ENCODE data around the gene FLVCR2. TPM values are rescaled to one million over a fixed set of nuclear protein-coding genes. Genes with fewer than 3 reads are reported as not detected.

The FLVCR2 gene
- total and polyA plus RNA-seq, 2 experiments from 2014 or later: 0.33 TPM; not detected in 1

DNA sequence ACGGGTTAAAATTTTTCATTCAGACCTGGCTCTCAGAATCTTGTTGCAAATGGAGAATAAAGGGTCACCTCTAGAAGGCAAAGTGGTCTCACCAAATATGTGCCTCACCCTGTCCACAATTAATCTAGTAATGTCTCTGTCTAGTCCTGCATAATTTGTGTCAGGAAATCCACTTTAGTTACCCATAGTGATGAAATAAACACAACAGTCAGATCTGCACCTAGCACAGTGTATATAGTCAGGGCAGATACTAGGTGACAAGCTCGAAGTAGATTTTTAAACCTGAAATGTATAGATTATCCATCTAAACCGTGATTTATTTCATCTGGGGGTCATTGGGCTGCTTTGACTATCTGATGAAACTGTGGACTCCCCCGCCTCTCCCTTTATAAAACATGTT lies 15.9 kb upstream of the FLVCR2 start:
- no peak overlapping the region for H3K4me3 ChIP-seq
- H3K27me3 ChIP-seq (replicated peaks; ENCODE audit: insufficient read depth): peaks cover 15% of the 10 kb centered on the region
- no peaks in the 10 kb centered on the region for H3K36me3 ChIP-seq (ENCODE audit: low read depth)
- 0 out of 2 replicates have a peak, but pooled peaks cover 6% of the 10 kb centered on the region for H3K4me1 ChIP-seq (ENCODE audit: insufficient read depth)
- no peak overlapping the region for H3K27ac ChIP-seq
- DNase-seq: no peak
- H3F3A ChIP-seq (ENCODE audit: insufficient read depth): peaks cover 5% of the 10 kb centered on the region; the same call in 1 of the 2 replicates
- in situ Hi-C loops (cut with MboI): no loop called here
- TF ChIP-seq EZH2phosphoT487 (IDR thresholded peaks at IDR 0.05; ENCODE audit: insufficient read depth, low read depth) (no peak), EZH2 (IDR thresholded peaks at IDR 0.05; ENCODE audit: insufficient read depth, poor library complexity, severe bottlenecking) (no peak)
- WGBS, 2 experiments (ENCODE audit: low coverage in 1 of 2, low lambda C conversion rate in 2 of 2, missing lambda C conversion rate in 2 of 2): 43 to 46% methylated on average over 4 of the region's 4 CpGs
- H4K20me1 ChIP-seq (ENCODE audit: insufficient read depth): no peaks in the 10 kb centered on the region
- H2AFZ ChIP-seq: no peak overlapping the region
- no peak overlapping the region for H3K4me2 ChIP-seq (ENCODE audit: unreplicated experiment)
- no peak overlapping the region for H3K9ac ChIP-seq
- no peaks in the 10 kb centered on the region for H3K79me2 ChIP-seq (ENCODE audit: insufficient read depth)
- no peaks in the 10 kb centered on the region for H3K9me3 ChIP-seq (ENCODE audit: low read depth)
- no peaks in the 10 kb centered on the region for H3K9me2 ChIP-seq (ENCODE audit: insufficient read depth)

DNA sequence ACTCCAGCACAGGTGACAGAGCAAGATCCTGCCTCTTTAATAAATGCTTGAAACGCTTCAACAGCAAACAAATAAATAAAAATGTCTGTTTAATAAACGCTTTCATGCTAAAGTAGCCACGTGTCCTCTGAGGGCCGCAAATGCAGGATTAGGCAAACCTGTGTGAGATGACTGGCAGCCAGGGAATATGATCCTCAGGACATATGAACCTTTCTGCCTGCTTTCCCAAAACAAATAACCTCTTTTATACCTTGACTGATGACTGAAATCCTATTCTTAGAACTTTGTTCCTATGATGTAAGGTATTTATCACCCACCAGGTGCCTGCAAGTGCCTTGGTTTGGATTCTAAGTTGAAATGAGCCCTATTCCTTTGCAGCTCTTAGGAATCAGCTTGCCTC lies 14.5 kb upstream of the FLVCR2 start:
- Histone ChIP-seq H3F3A (ENCODE audit: insufficient read depth) (peaks cover 5% of the 10 kb centered on the region; the same call in 1 of the 2 replicates), H3K4me3 (no peak overlapping the region), H3K9ac (no peak overlapping the region), H3K79me2 (ENCODE audit: insufficient read depth) (no peaks in the 10 kb centered on the region), H3K4me1 (ENCODE audit: insufficient read depth) (0 out of 2 replicates have a peak, but pooled peaks cover 6% of the 10 kb centered on the region), H3K9me3 (ENCODE audit: low read depth) (no peaks in the 10 kb centered on the region), H3K27me3 (replicated peaks; ENCODE audit: insufficient read depth) (peaks cover 20% of the 10 kb centered on the region), H3K27ac (no peak overlapping the region), H3K36me3 (ENCODE audit: low read depth) (no peaks in the 10 kb centered on the region), H4K20me1 (ENCODE audit: insufficient read depth) (no peaks in the 10 kb centered on the region), H3K4me2 (ENCODE audit: unreplicated experiment) (no peak overlapping the region), H2AFZ (no peak overlapping the region), H3K9me2 (ENCODE audit: insufficient read depth) (no peaks in the 10 kb centered on the region)
- DNase-seq: no peak
- TF ChIP-seq EZH2phosphoT487 (IDR thresholded peaks at IDR 0.05; ENCODE audit: insufficient read depth, low read depth): no peak
- no peak for TF ChIP-seq EZH2 (IDR thresholded peaks at IDR 0.05; ENCODE audit: insufficient read depth, poor library complexity, severe bottlenecking)
- in situ Hi-C loops (cut with MboI): no loop called here
- 45 to 52% methylated on average over 4 of the region's 4 CpGs for WGBS, 2 experiments (ENCODE audit: low coverage in 1 of 2, low lambda C conversion rate in 2 of 2, missing lambda C conversion rate in 2 of 2)

DNA sequence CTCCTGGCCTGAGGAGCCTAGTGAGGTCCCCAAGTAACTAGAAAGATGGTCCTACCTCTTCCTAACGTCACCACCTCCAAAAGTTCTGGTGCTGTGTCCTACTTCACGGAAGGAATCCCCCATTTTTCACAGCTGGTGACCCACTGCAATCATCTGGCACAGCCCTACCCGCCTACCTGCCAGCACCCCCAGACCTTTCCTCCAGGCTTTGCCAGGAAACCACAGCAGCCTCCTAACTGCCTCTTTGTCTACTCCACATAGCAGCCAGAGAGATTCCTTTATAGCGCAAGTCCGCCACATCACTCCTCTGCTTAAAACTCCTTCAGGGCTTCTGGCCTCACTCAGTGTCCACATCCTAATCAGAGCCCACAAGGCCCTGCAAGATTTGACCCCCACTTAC lies 13.4 kb upstream of the FLVCR2 start:
- no peaks in the 10 kb centered on the region for H4K20me1 ChIP-seq (ENCODE audit: insufficient read depth)
- H3K9me3 ChIP-seq (ENCODE audit: low read depth): no peaks in the 10 kb centered on the region
- no peaks in the 10 kb centered on the region for H3K4me1 ChIP-seq (ENCODE audit: insufficient read depth)
- no peak overlapping the region for H3K4me3 ChIP-seq
- peaks cover 26% of the 10 kb centered on the region for H3K27me3 ChIP-seq (replicated peaks; ENCODE audit: insufficient read depth)
- no peaks in the 10 kb centered on the region for H3K36me3 ChIP-seq (ENCODE audit: low read depth)
- no peak overlapping the region for H2AFZ ChIP-seq
- no peaks in the 10 kb centered on the region for H3F3A ChIP-seq (ENCODE audit: insufficient read depth)
- in situ Hi-C loops (cut with MboI): no loop called here
- no peak for DNase-seq
- TF ChIP-seq EZH2 (IDR thresholded peaks at IDR 0.05; ENCODE audit: insufficient read depth, poor library complexity, severe bottlenecking) (no peak), EZH2phosphoT487 (IDR thresholded peaks at IDR 0.05; ENCODE audit: insufficient read depth, low read depth) (no peak)
- H3K4me2 ChIP-seq (ENCODE audit: unreplicated experiment): no peak overlapping the region
- WGBS, 2 experiments (ENCODE audit: low coverage in 1 of 2, low lambda C conversion rate in 2 of 2, missing lambda C conversion rate in 2 of 2): 78 to 79% methylated on average over 5 of the region's 5 CpGs
- no peaks in the 10 kb centered on the region for H3K9me2 ChIP-seq (ENCODE audit: insufficient read depth)
- H3K9ac ChIP-seq: no peak overlapping the region
- H3K79me2 ChIP-seq (ENCODE audit: insufficient read depth): no peaks in the 10 kb centered on the region
- H3K27ac ChIP-seq: no peak overlapping the region

DNA sequence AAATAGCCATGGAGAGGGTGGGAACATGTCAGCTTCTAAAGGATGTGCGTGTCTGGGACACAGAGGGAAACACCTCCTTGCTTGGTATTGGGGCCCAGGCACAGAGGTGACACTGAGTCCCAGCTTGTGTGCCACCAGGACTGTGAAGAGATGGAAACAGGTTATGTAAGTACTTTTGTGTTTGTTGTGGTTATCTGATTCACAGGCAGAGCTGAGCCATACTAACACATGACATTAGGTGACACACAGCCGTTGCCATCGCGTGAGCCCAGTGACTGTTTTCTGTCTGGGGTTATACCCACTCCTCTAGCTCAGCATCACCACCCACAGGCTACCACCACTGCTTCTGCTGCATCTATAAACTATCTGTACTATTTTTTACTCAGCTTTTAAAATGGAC lies 12.1 kb upstream of the FLVCR2 start:
- in situ Hi-C loops (cut with MboI): no loop called here

DNA sequence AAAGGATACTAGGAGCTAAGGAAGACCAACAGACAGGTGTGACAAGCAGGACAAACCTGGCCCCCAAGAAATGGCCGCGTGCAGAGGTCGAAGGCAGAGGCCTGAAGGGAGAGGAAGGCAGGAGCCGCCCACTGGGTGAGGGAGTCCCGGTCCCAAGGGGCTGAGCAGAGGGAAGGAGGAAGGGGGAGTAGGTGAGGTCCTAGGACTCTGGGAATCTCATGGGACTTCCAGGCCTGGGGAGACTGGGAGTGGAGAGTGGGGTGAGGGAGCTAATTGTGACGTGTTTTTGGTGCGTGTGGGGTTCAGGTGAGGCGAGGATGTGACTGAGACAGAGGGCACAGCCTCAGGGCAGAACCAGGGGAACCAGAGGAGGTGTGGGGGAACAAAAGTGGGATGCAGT lies 11.7 kb upstream of the FLVCR2 start:
- H3K9me3 ChIP-seq (ENCODE audit: low read depth): no peaks in the 10 kb centered on the region
- no peak for TF ChIP-seq EZH2phosphoT487 (IDR thresholded peaks at IDR 0.05; ENCODE audit: insufficient read depth, low read depth)
- TF ChIP-seq EZH2 (IDR thresholded peaks at IDR 0.05; ENCODE audit: insufficient read depth, poor library complexity, severe bottlenecking): no peak
- no peak overlapping the region for H3K4me2 ChIP-seq (ENCODE audit: unreplicated experiment)
- H3K9me2 ChIP-seq (ENCODE audit: insufficient read depth): no peaks in the 10 kb centered on the region
- DNase-seq: no peak
- no peak overlapping the region for H3K9ac ChIP-seq
- in situ Hi-C loops (cut with MboI): no loop called here
- no peaks in the 10 kb centered on the region for H3K36me3 ChIP-seq (ENCODE audit: low read depth)
- H3K4me1 ChIP-seq (ENCODE audit: insufficient read depth): no peaks in the 10 kb centered on the region
- peaks cover 33% of the 10 kb centered on the region for H3K27me3 ChIP-seq (replicated peaks; ENCODE audit: insufficient read depth)
- H3K27ac ChIP-seq: no peak overlapping the region
- H3F3A ChIP-seq (ENCODE audit: insufficient read depth): no peaks in the 10 kb centered on the region
- no peaks in the 10 kb centered on the region for H3K79me2 ChIP-seq (ENCODE audit: insufficient read depth)
- no peak overlapping the region for H3K4me3 ChIP-seq
- H2AFZ ChIP-seq: no peak overlapping the region
- no peaks in the 10 kb centered on the region for H4K20me1 ChIP-seq (ENCODE audit: insufficient read depth)
- WGBS, 2 experiments (ENCODE audit: low coverage in 1 of 2, low lambda C conversion rate in 2 of 2, missing lambda C conversion rate in 2 of 2): 64 to 65% methylated on average over 8 of the region's 8 CpGs

More for the DNA sequence above, 12.1 kb upstream of the FLVCR2 start:
- Histone ChIP-seq H3K4me3 (no peak overlapping the region), H3K9me3 (ENCODE audit: low read depth) (no peaks in the 10 kb centered on the region), H3K4me2 (ENCODE audit: unreplicated experiment) (no peak overlapping the region), H3K79me2 (ENCODE audit: insufficient read depth) (no peaks in the 10 kb centered on the region), H3K4me1 (ENCODE audit: insufficient read depth) (no peaks in the 10 kb centered on the region), H3K9me2 (ENCODE audit: insufficient read depth) (no peaks in the 10 kb centered on the region), H3K27me3 (replicated peaks; ENCODE audit: insufficient read depth) (peaks cover 33% of the 10 kb centered on the region), H3K9ac (no peak overlapping the region), H3F3A (ENCODE audit: insufficient read depth) (no peaks in the 10 kb centered on the region), H3K36me3 (ENCODE audit: low read depth) (no peaks in the 10 kb centered on the region), H2AFZ (no peak overlapping the region), H4K20me1 (ENCODE audit: insufficient read depth) (no peaks in the 10 kb centered on the region), H3K27ac (no peak overlapping the region)
- 16 to 20% methylated on average over 4 of the region's 4 CpGs for WGBS, 2 experiments (ENCODE audit: low coverage in 1 of 2, low lambda C conversion rate in 2 of 2, missing lambda C conversion rate in 2 of 2)
- TF ChIP-seq EZH2 (IDR thresholded peaks at IDR 0.05; ENCODE audit: insufficient read depth, poor library complexity, severe bottlenecking) (no peak), EZH2phosphoT487 (IDR thresholded peaks at IDR 0.05; ENCODE audit: insufficient read depth, low read depth) (no peak)
- DNase-seq: peak; percentile 55

Data from GM23248 (cell line).